GM19468 (cell line): ENCODE measurements around the gene CLDN2.
"Not testable (repeated sequence)": the region's sequence is repeated elsewhere in the genome, so short reads cannot be mapped to it uniquely, and the experiment has no call there.

Source experiments
- ATAC-seq: cut with Tn5 transposase; IDR thresholded peaks from one replicate; pipeline ENCODE4 v1.9.1; 2021; ENCODE audit warnings: mild to moderate bottlenecking, moderate library complexity, moderate number of reproducible peaks; ENCODE audit not compliant: unreplicated experiment; ENCODE audit errors: extremely low read depth

Gene CLDN2

GRCh38 chrX:106955004-106955772 is 35.0 kb downstream of the CLDN2 start:
- no peak for ATAC-seq

- ATAC-seq: no peak
Measured at GRCh38 chrX:106957856-106958255, 37.7 kb downstream of the CLDN2 start.

GRCh38 chrX:106959901-106960300 is 39.7 kb downstream of the CLDN2 start:
- ATAC-seq: no peak

GRCh38 chrX:106963111-106963510 is 42.9 kb downstream of the CLDN2 start:
- ATAC-seq: no peak

GRCh38 chrX:106964290-106964689 is 44.1 kb downstream of the CLDN2 start:
- no peak for ATAC-seq

- ATAC-seq: not testable (repeated sequence)
Measured at GRCh38 chrX:106966547-106966946, 46.3 kb downstream of the CLDN2 start.

- no peak for ATAC-seq
Measured at GRCh38 chrX:106972896-106973295, 52.7 kb downstream of the CLDN2 start.

- no peak for ATAC-seq
Measured at GRCh38 chrX:106973433-106974149, 53.4 kb downstream of the CLDN2 start.

GRCh38 chrX:106976416-106976815 is 56.2 kb downstream of the CLDN2 start:
- ATAC-seq: no peak
